ENCODE data around the gene PLXDC2.

PLXDC2 gene

DNA sequence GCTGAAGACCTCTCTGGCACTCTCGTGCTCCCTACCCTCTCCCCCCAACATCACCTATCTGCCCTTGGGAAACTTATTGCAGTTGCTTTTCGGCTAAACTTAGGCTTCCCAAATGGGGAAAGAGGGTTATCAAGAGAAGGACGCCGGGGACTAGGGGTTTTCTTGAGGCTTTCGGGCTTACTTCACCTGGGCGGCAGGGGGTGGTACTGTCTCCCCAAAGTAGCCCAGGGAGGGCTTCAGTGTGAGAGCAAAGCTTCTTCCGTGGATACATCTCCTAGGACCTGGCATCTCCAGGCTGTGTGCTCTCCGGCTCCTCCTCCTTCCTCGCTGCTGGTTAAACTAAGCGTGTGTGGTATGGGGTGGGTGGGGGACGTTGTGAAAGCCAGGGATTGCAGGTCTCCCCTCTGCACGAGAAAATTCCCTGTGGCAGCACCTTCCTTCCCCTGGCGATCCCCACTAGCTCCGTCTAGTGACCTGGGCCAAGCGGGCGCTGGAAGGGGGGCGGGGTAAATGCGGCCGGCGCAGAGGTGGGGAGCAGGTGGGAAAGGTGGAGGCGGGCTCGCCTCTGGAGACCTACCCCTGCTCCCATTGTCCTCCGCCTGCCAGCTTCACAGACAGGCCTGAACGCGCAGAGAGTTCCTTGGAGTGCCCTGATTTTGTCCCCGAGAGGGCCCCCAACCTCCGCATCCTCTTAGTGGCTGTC, 1.1 kb downstream of the PLXDC2 start:
- DNase-seq: no peak

DNA sequence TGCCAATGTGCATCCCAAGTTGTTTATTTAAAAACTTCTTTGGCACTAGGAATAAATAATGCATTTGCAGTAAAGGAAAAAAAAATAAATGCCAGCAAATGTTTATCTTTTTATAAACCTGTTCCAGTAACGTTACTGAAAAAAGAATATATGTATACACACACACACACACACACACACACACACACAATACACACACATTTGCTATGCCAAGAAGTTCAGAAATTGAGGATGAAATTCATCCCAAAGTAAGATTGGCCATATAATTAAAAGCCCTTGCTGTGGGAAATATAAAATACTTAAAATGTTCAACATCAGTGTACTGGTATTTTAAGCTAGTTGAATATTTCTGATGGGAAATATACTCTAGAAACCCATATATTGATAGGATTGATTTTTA, 2.6 kb downstream of the PLXDC2 start:
- no peak for DNase-seq

DNA sequence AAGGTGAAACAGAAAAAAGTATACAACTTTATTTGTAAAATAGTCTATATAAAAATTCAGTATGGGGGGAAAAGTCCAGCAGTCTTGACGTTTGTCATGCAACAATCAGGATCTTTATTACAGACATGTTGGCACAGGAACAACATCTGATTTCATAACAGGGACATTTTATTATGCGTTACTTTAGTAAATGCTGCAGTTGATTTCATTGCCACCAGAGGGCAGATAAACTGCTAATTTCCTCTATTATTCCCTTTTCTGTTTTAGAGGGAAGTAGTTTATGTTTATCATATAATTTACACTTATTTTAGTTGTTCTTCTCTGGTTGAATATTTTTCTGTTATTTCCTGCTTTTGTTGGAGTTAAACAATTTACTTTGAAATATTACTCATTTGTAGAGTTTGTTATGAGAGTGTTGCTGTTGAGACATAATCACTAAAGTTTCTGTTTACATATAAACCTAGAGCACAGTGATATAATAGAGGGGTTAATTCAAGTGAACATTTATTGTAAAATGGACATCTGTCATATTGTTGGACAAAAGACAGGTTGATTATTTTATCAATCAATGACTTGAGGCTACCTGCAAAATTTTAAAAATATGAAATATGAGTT, 3.3 kb downstream of the PLXDC2 start:
- DNase-seq: no peak

DNA sequence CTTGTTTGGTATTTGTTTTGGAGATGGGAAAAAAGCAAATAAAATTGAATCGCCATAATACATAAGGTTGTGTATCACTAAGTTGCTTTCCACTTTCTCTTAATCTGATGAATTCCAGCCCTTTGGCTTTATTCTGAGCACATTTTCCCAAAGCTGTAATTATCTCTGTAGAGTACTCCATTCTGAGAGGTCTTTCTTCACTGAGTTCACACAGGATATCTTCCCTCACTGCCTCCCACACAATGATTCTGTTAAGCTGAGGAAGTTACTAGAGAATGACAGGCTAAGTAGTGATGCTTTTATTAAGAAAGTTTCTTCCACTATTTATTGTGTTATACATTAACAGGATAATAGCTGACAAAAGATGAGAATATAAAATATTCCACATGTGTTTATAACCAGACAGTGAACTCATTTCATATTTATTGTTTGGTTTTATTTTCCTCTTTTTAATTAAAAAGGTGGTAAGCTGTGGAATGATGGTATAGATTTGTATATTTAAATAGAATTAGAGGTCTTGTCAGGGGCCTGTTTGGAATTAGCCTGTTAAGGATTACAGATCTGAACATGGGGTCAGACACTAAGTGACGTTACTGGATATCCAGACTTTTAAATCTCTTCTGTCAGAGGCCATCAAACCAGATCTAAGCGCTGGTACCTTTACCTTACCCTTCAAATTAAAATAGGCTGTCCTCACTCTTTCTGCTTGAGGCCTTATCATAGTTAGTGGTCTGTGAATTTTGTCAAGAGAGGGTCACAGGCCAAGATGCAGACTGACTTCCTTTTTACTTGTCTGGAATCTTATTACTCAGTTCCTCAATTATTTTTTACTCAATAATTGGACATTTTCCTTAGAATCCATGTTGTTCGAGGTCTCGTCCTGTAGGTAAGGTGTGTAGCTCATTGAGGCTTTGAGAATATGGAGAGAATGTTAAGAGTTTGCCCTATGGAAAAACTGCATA, 8.4 kb downstream of the PLXDC2 start:
- DNase-seq: no peak

GRCh38 chr10:19825700-19826099, 9.5 kb downstream of the PLXDC2 start:
- no peak for DNase-seq

DNA sequence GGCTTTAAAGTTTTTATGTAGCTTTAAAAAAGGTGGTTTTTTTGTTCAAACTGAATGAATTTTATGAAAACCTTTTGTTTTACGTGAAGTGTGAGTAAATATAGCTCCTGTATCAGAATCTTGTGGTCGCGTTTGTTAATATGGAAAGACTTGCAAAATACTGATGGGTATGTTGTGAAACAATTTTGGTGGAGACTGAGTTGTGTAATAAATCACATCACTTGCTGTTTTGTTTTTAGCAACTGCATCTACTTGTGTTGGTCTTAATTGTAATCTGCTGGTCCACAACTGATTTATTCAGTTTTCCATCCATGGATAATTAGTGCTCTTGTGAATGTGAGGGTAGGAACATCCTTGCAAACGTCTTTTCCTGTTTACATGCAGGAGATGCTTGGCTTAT, 10.5 kb downstream of the PLXDC2 start:
- no peak for DNase-seq

DNA sequence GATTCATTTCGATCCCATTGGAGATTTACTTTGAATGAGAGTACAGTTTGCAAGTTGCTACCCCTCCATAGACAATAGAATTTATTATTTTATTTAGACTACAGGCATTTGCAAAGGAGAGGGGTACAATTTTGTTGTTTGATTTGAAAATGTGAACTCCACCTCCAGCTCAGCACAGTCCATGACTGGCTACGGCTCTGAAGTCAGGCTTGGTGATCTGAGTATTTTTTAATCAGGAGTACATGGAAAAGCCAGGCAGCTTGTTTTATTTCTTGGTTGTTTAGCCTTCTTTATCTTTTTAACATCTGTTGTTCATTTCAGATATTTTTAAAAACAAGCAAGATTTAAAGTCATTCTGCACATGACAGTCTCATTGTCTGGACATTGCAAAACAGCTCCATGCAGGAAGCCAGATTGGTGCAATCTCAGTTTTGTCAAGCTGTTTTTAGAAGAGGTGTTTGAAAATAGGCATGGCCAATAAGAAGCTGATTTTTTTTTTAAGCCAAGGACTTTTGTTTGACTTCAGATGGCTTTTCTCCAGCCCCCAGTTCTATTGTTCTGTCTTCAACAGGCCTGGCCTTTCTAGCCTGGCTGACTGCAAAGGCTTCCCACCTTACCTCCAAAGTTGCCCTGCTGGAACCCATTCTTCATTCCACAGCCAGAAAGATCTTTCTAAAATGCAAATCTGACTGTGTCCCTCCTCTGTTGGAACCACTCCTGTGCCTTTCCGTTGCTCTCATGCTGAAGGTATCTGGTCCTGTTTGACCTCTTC, 12.2 kb downstream of the PLXDC2 start:
- no peak for DNase-seq

- DNase-seq: no peak
Measured at GRCh38 chr10:19832699-19833098, 16.5 kb downstream of the PLXDC2 start.

DNA sequence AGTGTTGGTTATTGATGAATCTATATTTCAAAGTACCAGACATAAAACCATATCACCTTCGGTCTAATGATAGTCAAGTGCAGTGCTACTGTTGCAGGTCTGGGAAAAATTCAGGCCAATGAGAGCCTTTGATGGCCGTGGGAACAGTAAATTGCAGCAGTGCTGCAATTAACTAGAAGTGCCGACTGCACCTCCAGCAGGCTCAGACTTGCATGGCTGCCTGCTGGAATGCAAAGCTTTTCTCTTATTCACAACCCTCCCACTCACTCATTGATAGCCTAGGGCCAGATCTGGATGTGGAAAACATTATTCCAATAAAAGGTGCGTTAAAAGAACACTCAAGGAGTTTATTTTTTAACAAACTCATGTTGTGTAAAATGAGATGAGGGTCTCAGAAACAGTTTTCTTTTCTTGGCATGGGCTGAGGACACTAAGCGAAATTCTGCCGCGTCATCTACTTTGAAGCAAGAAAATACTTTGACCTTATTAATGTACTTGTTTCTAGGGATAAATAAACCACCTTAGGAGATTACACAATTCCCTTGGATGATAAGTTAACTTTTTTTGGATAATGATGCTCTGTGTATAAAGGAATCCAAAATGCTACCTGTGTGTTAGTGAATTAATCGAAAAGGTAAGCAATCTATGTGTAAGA, 17.1 kb downstream of the PLXDC2 start:
- DNase-seq: no peak

DNA sequence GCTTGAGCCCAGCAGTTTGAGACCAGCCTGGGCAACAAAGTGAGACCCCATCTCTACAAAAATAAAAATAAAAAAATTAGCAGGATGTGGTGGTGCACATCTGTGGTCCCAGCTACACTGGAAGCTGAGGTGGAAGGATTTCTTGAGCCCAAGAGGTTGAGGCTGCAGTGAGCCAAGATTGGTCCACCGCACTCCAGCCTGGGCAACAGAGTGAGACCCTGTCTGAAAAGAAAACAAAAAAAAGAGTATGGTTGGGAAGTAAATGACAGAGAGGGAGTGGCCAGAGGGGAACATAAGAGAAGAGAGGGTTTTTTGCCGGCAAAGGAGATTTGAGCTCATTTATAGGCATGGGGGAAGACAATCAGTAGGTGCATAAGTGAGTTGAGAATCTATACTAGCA, 19.7 kb downstream of the PLXDC2 start:
- DNase-seq: no peak

DNA sequence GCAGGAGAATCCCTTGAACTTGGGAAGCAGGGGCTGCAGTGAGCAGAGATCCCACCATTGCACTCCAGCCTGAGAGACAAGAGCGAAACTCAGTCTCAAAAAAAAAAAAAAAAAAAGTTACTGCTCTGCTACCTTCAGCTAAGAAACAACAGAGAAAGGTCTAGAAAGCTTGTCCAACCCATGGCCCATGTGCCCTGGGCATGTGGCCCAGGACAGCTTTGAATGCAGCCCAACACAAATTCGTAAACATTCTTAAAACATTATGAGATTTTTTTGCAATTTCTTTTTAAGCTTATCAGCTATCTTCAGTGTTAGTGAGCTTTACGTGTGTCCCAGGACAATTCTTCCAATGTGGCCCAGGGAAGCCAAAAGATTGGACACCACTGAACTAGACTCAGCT, 22.9 kb downstream of the PLXDC2 start:
- DNase-seq: no peak

DNA sequence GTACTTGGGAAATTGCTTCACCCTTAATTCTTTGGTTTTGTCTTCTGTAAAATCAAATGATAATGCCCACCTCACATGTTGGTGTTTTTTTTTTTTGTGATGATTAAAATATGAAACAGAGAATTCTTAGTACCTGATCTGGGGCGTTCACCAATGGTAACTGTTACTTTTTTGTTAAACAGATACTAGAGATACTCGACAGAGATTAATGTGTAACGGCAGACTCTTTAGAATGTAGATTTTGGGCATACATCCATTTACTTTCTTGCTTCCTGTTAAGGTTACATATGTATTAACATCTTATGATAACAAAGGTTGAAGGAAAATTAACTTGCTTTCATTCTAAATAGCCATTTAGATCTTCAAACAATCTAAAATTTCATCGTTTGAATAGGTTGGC, 23.3 kb downstream of the PLXDC2 start:
- no peak for DNase-seq

DNA sequence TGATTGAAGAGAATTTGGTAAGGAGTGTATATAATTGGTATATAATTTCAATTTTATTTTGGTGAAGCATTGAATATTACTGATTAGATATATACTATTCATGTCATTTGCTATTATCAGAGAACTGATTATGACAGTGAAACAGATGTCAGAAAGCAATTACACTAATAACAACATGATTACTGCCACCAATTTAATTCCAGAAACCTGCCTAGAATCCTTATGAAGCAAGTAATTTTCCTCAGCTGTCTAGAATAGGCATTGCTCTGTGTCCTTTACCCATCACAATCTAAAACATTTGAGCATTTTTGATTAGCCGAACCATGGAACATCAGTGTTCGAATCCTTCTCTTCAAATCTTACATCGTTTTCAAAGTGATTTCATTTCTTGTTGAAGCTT, 24.5 kb downstream of the PLXDC2 start:
- no peak for DNase-seq

GRCh38 chr10:19843487-19843886, 27.3 kb downstream of the PLXDC2 start:
- DNase-seq: no peak

- no peak for DNase-seq
Measured at GRCh38 chr10:19845503-19846368, 29.5 kb downstream of the PLXDC2 start.

GRCh38 chr10:19847321-19847720, 31.1 kb downstream of the PLXDC2 start:
- DNase-seq: no peak

GRCh38 chr10:19848226-19848985, 32.2 kb downstream of the PLXDC2 start:
- DNase-seq: no peak

DNA sequence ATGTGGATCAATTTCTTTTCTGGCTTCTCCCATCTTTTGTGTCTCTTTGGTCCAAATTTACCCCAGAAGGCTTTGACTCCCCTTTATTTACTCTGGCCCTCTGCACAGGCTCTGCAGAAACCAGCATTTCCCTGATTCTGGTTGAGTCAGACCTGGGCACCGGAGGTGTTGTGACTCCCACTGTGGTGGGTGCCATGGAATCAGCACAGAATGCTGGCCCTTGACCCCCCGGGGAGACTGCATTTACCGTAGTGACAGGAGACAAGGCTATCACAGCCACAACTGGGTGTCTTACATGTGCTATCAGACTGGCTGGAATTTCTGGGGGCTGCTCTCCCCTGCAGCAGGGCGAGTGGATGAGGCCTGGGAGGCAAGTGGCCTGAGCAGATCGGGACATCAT, 37.6 kb downstream of the PLXDC2 start:
- no peak for DNase-seq

DNA sequence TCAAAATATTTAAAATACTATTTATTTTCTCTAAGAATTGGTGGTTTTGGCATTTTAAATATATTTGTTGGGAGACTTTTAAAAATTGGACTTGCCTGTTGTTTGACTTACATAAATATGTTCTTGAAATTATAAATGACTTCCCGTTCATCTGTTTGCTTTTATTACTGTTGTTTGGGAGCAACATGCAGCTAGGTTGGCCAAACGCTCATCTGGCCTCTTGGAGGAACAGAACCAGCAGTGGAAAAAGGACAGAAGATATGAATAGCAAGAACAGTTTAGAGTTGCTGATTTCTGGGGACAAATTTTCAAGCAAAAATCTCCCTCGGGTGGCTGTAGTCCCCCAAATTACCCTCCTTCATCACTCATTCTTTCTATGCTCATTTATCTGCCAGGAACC, 41.6 kb downstream of the PLXDC2 start:
- DNase-seq: no peak

DNA sequence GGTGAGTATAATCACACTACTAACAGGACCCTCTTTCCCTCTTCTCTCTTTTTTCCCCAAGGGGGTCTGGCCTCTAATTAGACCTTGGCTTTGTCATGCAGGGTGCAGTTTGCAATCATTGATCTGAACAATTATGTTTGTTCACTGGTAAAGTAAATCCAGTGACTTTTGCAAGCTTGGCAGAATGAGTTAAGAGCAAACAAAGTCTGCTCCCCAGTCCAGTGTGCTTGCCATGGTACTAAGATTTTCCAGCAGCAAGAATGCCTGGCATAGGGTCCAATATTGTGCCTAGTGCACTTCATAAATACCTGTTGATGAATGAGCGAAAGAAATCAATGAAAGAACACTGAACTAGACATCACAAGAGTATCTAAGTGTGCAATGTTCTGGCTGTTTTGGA, 43.9 kb downstream of the PLXDC2 start:
- DNase-seq: no peak
